Effector CD4-positive, alpha-beta T cell (primary cell): ENCODE results near the gene MLANA.
"Not testable (repeated sequence)": the region's sequence is repeated elsewhere in the genome, so short reads cannot be mapped to it uniquely, and the experiment has no call there.

Experiments
- DNase-seq: peaks from one replicate; pipeline ENCODE4 v3.0.0-alpha.2; 2020

MLANA gene

DNA sequence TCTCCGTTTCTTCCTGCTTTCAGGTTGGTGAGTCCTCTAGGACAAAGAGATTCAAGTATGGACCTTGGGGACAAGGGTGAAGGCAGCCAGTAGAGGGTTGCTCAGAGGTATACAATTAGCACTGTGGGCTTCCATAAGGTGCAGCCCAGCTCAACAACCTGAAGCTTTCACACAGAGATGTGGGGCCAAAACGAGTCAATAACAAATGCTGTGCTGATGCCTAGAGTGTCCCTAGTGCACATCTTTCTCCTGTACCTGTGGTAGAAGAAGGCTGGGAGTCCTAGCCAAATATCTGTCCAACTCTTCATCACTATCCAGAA lies 20.7 kb upstream of the MLANA start:
- no peak for DNase-seq

DNA sequence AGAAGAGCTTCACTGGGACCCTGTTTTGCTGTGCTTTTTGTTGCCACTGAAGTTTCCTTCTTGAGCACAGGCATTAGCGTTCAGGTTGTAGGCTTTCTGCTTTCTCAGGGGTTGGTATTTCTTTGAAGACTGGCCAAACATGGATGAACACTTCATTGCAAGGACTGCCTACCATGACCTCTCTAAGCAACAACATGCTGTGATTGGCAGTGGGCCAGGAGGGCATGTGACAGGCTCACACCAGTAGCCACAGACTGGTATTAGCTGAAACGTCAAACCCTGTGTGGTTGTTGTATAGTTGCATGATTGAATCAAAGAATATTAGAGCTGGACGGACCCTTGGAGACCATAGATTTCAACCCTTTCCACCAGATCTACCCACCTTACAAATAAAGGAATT lies 20.0 kb upstream of the MLANA start:
- DNase-seq = no peak

DNA sequence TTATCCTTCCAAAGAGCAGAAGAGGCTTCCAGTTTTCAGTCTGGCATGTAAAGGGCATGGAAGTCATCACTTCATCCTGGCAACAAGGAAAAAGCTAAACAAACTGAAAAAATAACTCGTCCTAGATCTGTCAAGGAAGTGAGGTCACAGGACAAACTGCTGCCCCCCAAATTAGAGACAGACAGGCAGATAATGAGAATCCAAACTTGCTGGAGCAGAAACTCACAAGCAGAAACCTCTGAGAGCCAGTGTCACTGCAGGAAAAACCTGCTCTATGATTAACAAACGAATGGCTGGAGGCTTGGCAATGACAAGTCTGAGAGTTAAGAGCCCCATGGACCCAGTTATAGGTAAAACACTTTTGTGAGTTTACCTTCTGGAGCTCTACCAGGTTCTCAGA lies 18.9 kb upstream of the MLANA start:
- DNase-seq = no peak

DNA sequence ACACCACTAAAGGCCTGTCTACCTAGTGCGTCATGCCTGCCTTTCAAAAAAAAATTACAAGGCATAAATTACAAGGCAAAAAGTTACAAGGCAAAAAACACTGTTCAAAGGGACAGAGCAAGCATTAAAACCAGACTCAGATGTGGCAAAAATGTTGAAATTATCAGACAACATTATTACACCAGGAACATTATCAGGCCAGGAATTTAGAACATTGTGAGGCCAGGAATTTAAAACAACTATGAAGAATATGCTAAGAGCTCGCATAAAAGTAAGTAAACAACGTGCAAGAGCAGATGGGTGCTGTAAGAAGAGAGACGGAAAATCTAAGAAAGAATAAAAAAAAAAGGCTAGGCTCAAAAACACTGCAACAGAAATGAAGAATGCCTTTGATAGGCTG lies 18.2 kb upstream of the MLANA start:
- no peak for DNase-seq

DNA sequence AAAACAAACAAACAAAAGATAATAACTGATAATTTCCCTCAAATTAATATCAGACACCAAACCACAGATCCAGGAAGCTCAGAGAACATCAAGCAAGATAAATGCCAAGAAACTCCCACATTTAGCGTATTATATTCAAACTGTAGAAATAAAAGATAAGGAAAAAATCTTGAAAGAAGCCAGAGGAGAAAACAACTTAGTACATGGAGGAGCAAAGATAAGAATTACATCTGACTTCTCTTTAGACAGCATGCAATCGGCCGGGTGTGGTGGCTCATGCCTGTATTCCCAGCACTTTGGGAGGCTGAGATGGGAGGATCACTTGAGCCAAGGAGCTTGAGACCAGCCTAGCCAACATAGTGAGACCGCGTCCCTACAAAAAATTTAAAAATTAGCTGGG lies 17.2 kb upstream of the MLANA start:
- DNase-seq = no peak

DNA sequence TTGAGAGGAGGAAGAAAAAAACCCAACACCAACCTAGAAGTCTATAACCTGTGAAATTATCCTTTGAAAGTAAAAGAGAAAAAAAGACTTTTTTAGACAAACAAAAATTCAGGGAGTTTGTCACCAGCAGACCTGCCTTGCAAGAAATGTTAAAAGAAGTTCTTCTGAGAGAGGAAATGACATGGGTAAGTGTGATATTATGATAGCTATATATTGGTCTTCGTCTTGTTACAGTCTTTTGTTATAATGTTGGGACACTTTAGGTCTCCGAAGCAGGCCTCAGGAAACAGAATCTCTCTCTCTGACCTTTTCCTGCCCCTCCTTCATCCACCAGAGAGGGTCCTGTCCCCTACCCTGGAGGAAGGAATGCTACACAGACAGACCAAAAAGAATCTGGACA lies 16.6 kb upstream of the MLANA start:
- DNase-seq = no peak

DNA sequence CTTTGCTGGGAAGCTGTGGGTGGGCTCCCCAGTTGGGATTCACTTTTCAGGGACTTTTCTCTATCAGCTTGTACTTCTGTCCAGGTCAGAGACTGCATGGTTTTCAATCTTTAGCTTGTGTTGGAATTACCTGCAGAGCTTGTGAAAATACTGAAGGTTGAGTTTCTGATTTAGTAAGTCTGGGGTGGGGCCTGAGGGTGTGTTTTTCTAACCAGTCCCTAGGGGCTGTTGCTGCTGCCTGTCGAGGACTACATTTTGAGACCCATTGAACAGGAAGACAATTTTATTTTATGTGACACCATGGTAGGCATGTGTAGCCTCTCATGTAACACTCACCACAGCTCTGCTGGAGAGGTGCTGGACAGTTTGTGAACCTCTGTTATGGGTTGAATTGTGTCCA lies 14.7 kb upstream of the MLANA start:
- no peak for DNase-seq

DNA sequence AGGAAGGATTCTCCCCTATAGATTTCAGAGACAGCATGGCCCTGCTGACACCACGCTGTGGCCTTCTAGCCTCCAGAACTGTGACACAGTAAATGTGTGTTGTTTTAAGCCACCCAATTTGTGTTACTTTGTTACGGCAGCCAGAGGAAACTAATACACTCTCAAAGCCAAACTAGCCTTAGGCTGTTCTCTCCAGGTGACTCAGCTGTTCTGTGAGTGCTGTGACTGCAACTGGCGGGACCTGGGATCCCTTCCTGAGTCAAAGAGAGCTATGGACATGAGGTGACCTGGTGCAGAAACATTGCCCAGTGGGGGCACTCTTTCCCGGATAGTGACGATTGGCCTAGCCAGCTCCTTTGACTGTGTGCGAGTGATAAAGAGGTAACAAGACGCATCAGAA lies 14.0 kb upstream of the MLANA start:
- DNase-seq = no peak

DNA sequence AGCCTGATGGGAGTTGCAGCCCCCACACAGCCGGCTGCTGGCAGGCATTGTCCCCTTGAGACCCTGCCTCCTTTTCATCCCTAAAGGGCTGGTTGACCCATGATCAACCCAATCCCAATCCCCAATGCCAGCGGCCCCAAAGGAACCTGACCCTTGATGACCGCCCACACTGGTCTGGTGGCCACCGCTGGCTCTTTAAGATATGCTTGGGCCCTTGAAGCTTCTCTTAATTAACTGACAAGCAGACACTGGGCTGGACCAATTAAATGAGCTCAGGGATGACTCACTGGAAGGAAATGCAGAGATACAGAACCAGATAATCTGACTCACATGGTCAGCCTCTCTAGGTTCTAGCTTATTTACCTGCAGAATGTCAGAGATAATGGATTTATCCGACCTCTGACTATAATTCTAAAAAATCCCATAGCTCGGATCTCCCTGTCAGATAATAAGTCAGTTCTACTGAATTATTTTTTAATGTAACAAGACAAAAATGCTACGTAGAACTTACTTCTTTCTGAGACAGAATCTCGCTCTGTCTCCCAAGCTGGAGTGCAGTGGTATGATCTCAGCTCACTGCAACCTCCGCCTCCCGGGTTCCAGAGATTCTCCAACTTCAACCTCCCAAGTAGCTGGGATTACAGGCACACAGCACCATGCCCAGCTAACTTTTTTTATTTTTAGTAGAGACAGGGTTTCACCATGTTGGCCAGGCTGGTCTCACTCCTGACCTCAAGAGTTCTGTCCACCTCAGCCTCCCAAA lies 11.1 kb upstream of the MLANA start:
- no peak for DNase-seq

DNA sequence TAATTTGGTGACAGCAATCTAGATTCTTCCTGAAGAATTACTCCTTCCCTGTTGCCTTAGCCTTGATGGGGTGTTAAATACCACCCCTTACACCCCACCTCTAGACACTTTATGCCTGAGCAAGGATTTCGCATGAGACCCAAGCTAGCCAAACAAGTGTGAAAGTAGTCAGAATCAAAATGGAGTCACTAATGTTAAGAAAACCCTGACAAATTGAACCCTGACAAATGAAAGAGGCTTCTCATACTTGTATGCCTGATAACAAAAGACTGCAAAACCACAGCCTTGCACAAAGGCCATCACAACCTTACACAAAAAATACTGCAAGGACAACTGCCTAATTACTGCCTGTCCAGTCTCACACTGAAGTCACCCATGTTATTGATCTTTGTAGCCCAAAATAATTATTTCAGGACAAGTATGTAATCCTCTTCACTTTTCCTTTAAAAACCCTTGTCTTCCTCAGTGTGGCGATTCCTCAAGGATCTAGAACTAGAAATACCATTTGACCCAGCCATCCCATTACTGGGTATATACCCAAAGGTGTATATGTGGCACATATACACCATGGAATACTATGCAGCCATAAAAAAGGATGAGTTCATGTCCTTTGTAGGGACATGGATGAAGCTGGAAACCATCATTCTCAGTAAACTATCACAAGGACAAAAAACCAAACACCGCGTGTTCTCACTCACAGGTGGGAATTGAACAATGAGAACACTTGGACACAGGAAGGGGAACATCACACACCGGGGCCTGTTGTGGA lies 8.3 kb upstream of the MLANA start:
- DNase-seq = not testable (repeated sequence)

DNA sequence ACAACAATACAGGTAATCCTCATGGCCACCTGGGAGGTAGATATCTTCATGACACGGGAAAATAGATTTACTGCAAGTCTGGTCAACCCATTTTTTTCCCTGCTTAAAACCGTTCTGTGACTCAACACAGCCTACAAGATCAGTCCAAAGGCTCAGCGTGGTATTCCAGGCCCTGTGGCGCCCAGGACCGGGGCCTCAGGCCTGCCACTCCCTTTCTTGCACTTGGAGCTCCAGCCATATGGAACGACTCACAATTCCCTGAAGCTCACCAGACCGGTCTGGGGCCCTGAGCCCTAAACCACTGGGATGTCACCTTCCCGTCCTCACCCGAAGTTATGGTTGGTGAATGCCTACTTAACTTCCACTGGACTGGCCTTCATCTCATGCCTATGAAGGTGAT lies 6.5 kb upstream of the MLANA start:
- no peak for DNase-seq

DNA sequence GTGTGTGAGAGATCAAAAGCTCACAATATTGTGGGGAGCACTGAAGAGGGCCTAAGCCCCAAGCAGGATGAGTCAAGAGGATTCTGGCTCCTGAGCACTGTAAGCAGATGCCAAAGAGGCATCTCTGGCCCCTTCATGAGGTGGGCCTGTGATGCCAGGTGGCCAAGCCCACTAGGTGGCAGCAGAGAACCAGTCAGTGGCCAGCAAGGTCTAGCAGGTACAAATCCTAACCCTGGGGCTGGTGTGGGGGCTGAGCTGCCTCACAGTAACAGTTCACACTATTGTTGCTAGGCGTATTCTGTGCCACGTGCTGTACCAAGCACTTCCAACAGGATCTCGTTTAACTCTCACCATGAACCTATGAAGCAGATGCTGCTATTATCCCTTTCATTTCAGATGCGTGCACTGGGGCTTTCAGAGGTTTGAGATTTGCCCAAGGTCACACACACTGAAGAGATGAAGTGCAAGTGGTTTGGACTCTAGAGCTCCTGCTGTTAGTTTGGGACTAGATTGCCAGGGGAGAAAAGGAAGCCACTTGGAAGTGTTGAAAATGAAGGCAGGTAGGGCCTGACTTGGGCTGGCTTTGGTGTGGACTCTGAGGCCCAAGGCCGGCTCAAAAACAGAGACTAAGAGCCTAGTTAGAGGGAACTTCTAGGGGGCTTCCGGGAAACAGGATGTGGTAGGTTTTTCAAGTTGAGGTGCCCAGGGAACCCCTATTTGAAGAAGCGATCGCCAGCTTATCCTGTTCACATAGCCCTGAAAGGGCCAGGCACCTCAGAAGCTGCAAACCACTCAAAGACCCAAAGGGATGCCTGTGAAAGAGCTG lies 4.4 kb upstream of the MLANA start:
- DNase-seq = peak; percentile 70

DNA sequence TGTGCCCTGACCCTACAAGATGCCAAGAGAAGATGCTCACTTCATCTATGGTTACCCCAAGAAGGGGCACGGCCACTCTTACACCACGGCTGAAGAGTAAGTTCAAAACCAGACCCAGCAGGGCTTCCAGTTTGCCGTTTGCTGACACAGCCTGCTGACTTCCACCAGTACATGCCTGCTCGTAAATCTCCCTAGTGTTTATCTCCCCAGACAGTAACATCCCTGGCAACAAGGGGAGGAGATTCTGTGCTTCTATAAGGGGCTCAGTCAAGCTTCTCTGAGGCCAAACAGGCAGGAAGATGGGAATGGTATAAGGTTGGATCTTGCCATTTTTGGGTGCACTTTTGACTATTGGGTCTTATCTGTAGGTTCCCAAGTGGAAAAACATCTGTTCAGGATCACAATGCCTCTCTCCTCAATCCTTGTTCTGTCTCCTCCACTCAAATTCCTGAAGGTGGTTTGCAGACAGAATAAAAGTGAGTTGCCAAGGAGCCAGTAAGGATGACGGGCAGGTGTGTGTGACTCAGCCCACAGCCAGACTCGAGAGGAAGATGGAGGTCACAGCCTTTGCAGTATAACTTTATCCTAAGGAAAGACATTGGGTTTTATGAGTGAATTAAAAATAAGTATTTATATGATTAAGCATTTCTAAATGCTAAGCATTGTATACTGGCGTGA lies 1.9 kb downstream of the MLANA start:
- no peak for DNase-seq

DNA sequence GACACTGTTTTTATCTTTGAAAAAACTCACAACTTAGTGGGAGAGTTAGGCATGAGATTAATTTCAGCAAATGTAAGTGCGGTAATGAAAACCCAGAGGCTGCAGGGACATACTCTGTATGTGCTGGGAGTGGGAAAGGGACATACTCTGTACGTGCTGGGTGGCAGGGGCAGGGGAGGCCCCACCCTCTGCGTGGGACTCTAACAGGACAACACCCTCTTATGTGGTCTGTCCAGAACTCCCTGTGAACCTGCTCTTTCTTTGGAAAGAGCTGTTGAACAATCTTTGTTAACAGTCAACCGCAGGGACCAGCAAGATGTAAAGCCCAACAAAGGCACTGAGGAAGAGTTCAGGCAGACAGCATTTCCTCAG lies 2.4 kb downstream of the MLANA start:
- DNase-seq = no peak

DNA sequence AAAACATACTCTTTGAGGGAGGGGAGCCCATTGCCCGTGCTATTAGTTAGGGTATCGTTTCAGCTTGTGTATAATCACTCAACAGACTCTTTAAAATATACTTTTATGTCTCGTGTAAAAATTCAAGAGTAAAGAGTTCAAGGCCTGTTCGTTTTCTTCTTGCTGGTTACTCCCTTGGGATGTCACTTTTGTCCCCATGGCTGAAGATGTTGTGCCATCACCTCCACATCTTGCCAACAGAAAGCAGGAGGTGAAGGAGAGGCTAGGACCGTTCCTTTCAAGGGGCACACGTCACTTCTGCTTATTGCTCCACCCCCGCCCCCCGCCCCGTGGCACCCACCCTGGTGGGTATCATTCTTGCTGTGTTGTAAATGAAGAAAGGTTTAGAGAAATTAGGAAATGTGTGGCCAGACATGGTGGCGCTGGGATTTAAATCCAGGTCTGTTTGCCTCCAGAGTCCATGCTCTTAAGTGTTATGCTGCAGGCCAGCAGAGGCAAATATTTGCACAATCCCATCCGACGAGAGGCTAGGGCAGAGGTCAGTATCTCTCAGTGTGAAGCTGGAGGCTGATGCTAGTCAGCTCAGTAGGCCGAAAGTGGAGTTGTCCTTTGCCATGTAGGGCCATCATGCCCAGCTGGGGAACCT lies 3.0 kb downstream of the MLANA start:
- no peak for DNase-seq

DNA sequence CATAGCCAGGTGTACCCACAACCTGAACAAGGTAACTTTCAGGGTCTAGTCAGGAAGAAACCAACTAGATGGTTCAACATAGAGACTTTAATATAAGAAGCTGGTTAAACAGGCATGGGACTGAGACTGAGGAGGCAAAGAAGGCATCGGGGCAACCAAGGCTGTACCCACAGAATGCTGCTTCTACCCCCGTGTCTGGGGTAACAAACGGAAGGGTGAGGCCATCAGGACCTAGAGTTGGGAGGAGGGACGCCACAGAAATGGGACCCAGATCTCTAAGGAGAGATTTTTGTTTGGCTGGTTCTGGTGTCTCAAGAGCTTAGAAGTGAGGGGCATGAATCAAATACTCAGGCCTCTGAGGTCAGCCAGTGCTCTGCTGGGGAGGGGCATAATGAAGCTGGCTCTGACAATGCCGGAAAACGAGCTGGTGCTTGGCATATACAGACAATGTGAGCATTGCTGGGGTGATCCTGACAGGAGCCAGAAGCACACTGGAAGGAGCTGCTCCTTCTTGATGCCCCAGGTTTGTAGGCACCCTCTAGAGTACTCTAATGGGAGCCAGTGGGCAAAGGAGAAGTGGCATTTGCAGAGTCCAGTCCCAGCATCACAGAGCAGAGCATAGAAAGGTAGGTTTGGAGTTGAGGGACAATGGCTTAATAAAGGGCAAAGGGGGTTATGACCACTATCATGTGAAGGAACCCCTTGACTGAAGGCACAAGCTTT lies 3.7 kb downstream of the MLANA start:
- DNase-seq = no peak

DNA sequence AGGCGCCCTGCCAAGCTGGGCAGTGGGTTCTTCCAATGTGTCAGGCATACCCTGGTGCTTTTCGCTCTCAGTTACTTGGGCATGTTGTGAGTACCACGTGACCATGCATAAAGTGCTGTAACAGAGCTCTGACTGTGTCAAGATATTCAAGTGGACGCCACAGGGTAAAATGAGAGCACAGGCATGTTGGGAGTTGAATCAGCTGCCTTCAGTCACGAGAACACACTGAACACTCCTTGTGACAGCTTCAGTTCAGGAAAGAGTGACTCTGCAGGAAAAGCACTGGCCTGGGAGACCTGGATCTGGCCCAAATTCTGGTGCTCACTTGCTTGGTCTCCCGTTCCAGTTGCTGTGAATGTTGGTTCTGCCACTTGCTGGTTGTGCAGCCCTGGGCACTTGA lies 5.1 kb downstream of the MLANA start:
- DNase-seq = no peak

DNA sequence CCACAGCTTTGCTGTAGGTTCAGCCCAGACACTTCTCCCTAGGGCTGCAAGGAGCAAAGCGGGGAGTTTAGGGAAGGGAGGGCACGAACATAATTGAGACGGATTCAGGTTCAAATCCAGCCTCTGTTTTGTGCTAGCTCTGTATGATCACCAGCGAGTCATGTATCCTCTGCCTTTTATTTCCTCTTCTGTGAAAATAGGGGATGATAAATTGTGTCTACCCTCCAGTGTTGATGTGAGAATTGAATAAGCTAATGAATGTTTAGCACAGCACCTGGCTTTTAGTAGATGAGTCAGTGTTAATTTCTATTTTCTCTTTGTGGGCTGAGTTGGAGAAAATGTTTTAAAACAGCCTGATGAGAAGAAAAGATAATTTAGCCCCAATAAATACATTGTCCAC lies 6.2 kb downstream of the MLANA start:
- DNase-seq = no peak

DNA sequence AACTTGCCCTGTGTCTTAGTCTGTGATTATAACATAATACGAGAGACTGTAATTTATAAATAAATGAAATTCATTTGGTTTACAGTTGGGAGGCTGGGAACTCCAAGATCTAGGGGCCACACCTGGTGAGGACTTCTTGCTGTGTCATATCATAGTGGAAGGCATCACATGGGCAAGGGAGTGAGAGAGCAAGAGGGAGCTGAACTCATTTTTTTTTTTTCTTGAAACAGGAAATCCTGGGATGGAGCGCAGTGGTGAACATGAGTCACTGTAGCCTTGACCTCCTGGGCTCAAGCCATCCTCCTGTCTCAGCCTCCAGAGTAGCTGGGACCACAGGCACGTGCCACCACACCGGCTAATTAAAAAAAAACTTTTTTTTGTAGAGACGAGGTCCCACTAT lies 7.2 kb downstream of the MLANA start:
- no peak for DNase-seq

DNA sequence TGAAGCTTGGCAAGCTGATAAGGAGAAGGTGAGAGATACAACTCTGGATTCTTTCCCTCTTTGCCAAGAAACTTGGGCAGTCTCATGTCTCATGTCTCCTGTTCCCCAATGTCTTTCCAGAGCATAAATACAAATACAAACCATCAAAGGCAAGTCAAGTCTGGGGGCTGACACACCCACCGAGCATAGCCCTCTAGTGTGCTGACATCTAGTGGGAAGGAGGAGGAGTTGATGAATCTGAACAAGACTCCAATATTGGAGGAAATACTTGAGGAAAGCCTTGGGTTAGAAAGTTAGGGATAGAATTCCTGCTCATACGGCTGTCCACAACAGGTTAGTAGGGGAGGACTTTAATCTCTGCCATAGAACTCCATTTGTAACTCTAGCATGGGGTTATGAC lies 8.6 kb downstream of the MLANA start:
- DNase-seq = no peak

DNA sequence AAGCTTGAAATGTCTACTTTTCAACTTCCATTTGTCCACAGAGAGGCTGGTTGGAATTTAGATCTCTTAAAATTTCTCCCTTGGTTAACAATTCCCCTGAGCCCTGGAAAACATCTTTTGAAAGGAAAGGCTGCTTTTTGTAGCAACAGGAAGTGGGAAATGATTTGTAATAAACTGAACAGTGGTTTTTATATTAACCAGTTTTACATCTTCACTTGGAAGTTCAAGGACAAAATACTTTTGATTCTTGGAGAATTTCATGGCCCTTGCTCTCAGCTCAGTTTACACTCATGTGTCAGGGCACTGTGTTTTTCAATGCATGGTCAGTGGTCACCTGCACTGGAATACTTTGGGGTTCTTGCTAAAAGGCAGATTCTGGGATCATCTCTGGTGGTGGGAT lies 9.9 kb downstream of the MLANA start:
- no peak for DNase-seq

DNA sequence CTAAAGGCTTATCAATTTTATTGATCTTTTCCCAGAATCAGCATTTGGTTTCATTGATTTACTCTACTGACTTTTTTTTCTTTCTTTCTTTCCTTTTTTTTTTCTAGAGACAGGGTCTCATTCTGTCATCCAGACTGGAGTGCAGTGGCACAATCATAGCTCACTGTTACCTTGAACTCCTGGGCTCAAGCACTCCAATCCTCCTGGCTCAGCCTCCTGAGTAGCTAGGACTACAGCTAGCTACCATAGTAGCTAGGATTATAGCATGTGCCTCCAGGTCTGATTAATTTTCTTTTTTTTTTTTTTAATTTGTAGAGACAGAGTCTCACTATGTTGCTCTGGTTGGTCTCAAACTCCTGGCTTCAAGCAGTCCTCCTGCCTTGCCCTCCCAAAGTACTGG lies 11.7 kb downstream of the MLANA start:
- DNase-seq = no peak
